Measurements from ENCODE around the gene SELL. TPM values are rescaled to one million over a fixed set of nuclear protein-coding genes. Genes with fewer than 3 reads are reported as not detected.
"Not testable (repeated sequence)": the region's sequence is repeated elsewhere in the genome, so short reads cannot be mapped to it uniquely, and the experiment has no call there.

The SELL gene
- total RNA-seq, 1 experiment from 2014 or later: not detected

DNA sequence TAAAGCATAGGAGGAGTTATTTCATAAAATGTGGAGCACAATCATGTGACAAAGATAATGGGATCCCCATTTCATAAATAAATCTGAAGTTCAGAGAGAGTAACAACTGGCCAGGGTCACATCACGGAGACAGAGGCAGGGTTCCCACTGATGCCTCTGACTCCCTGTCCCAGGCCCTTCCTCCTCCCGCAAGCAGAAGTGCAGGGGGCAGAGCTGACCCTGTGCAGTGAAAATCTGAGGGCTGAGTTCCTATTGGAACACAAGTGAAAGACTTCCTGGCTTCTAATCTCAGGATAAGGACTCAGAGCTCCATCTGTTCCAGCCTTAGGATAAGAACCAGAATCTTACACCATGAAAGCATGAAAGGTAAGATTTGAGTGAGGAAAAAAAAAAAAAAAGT lies 22.0 kb downstream of the SELL start:
- TF ChIP-seq CTCF (IDR thresholded peaks at IDR 0.05; ENCODE audit: insufficient read depth in 1 of 2, low read depth in 1 of 2, low read length in 1 of 2, severe bottlenecking in 1 of 2, unreplicated experiment in 1 of 2): no peak
- no peaks in the 10 kb centered on the region for H3K36me3 ChIP-seq (ENCODE audit: control insufficient read depth, insufficient read depth, low read length)
- ChIA-PET CTCF (no interaction called here), POLR2A (no interaction called here)
- Mint-ChIP-seq H3K9me3 (ENCODE audit: unreplicated experiment) (no peaks in the 10 kb centered on the region), H3K4me3 (ENCODE audit: unreplicated experiment) (no peak overlapping the region), H3K4me1 (ENCODE audit: low read depth, unreplicated experiment) (no peaks in the 10 kb centered on the region), H3K27ac (ENCODE audit: unreplicated experiment) (no peak overlapping the region), H3K27me3 (ENCODE audit: insufficient read depth, unreplicated experiment) (peaks cover 3% of the 10 kb centered on the region), H3K36me3 (ENCODE audit: insufficient read depth, unreplicated experiment) (no peaks in the 10 kb centered on the region)
- DNase-seq: no peak
- no peaks in the 10 kb centered on the region for H3K9me3 ChIP-seq
- intact Hi-C loops (cut with micrococcal nuclease; ENCODE audit: unreplicated experiment): no loop called here
- BruUV-seq (replicated peaks): no TSS peak
- no peaks in the 10 kb centered on the region for H3K4me1 ChIP-seq
- no peaks in the 10 kb centered on the region for H3K27me3 ChIP-seq (replicated peaks; ENCODE audit: control insufficient read depth, insufficient read depth, low read length)
- no peak overlapping the region for H3K4me3 ChIP-seq (ENCODE audit: low read depth, low read length)

GRCh38 chr1:169688377-169688776 lies 23.0 kb downstream of the SELL start:
- CTCF ChIA-PET; BruUV-seq (replicated peaks); H3K36me3 ChIP-seq (ENCODE audit: control insufficient read depth, insufficient read depth, low read length); H3K9me3 Mint-ChIP-seq (ENCODE audit: unreplicated experiment); H3K27me3 Mint-ChIP-seq (ENCODE audit: insufficient read depth, unreplicated experiment); H3K27me3 ChIP-seq (replicated peaks; ENCODE audit: control insufficient read depth, insufficient read depth, low read length); intact Hi-C loops (cut with micrococcal nuclease; ENCODE audit: unreplicated experiment); H3K36me3 Mint-ChIP-seq (ENCODE audit: insufficient read depth, unreplicated experiment); H3K9me3 ChIP-seq; H3K4me1 Mint-ChIP-seq (ENCODE audit: low read depth, unreplicated experiment); H3K4me3 Mint-ChIP-seq (ENCODE audit: unreplicated experiment); H3K4me1 ChIP-seq; POLR2A ChIA-PET; H3K4me3 ChIP-seq (ENCODE audit: low read depth, low read length); DNase-seq; H3K27ac Mint-ChIP-seq (ENCODE audit: unreplicated experiment): not testable (repeated sequence)

DNA sequence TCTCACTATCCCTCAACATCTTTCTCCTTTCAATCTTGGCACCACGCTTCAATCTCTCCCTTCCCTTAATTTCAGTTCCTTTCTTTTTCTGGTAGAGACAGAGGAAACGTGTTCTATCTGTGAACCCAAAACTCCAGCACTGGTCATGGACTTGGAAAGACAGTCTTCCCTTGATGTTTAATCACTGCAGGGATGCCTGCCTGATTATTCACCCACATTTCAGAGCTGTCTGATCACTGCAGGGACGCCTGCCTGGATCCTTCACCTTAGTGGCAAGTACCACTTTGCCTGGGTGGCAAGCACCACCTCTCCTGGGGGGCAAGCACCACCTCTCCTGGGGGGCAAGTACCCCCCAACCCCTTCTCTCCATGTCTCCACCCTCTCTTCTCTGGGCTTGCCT lies 27.8 kb downstream of the SELL start:
- Mint-ChIP-seq H3K27me3 (ENCODE audit: insufficient read depth, unreplicated experiment) (peaks cover 8% of the 10 kb centered on the region), H3K36me3 (ENCODE audit: insufficient read depth, unreplicated experiment) (no peaks in the 10 kb centered on the region), H3K4me3 (ENCODE audit: unreplicated experiment) (no peak overlapping the region), H3K9me3 (ENCODE audit: unreplicated experiment) (no peaks in the 10 kb centered on the region), H3K4me1 (ENCODE audit: low read depth, unreplicated experiment) (no peaks in the 10 kb centered on the region), H3K27ac (ENCODE audit: unreplicated experiment) (no peak overlapping the region)
- Histone ChIP-seq H3K9me3 (no peaks in the 10 kb centered on the region), H3K27me3 (replicated peaks; ENCODE audit: control insufficient read depth, insufficient read depth, low read length) (no peaks in the 10 kb centered on the region), H3K4me1 (0 out of 2 replicates have a peak, but pooled peaks cover 4% of the 10 kb centered on the region), H3K36me3 (ENCODE audit: control insufficient read depth, insufficient read depth, low read length) (no peaks in the 10 kb centered on the region), H3K4me3 (ENCODE audit: low read depth, low read length) (no peak overlapping the region)
- no peak for DNase-seq
- no TSS peak for BruUV-seq (replicated peaks)
- intact Hi-C loops (cut with micrococcal nuclease; ENCODE audit: unreplicated experiment): no loop called here
- no peak for TF ChIP-seq CTCF (IDR thresholded peaks at IDR 0.05; ENCODE audit: insufficient read depth in 1 of 2, low read depth in 1 of 2, low read length in 1 of 2, severe bottlenecking in 1 of 2, unreplicated experiment in 1 of 2)
- POLR2A ChIA-PET: no interaction called here
- CTCF ChIA-PET: no interaction called here

DNA sequence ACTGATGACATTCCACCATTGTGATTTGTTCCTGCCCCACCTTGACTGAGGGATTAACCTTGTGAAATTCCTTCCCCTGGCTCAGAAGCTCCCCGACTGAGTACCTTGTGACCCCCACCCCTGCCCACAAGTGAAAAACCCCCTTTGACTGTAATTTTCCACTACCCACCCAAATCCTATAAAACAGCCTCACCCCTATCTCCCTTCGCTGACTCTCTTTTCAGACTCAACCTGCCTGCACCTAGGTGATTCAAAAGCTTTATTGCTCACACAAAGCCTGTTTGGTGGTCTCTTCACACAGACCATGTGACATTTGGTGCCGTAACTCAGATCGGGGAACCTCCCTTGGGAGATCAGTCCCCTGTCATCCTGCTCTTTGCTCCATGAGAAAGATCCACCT lies 28.3 kb downstream of the SELL start:
- H3K4me3 Mint-ChIP-seq (ENCODE audit: unreplicated experiment); H3K27ac Mint-ChIP-seq (ENCODE audit: unreplicated experiment); H3K27me3 ChIP-seq (replicated peaks; ENCODE audit: control insufficient read depth, insufficient read depth, low read length); H3K4me3 ChIP-seq (ENCODE audit: low read depth, low read length); CTCF ChIA-PET; H3K36me3 ChIP-seq (ENCODE audit: control insufficient read depth, insufficient read depth, low read length); H3K27me3 Mint-ChIP-seq (ENCODE audit: insufficient read depth, unreplicated experiment); H3K9me3 Mint-ChIP-seq (ENCODE audit: unreplicated experiment); POLR2A ChIA-PET; DNase-seq; BruUV-seq (replicated peaks); intact Hi-C loops (cut with micrococcal nuclease; ENCODE audit: unreplicated experiment); H3K4me1 Mint-ChIP-seq (ENCODE audit: low read depth, unreplicated experiment); H3K9me3 ChIP-seq; H3K36me3 Mint-ChIP-seq (ENCODE audit: insufficient read depth, unreplicated experiment); H3K4me1 ChIP-seq: not testable (repeated sequence)
